Measurements from ENCODE around the gene EIF3K.

- no peak for TF ChIP-seq POLR2AphosphoS5 (IDR thresholded peaks at IDR 0.05; ENCODE audit: low read depth, low read length)
- no peak for TF ChIP-seq SIN3A (IDR thresholded peaks at IDR 0.05; ENCODE audit: borderline replicate concordance, insufficient read depth, low read length)
- TF ChIP-seq TAF1 (IDR thresholded peaks at IDR 0.05; ENCODE audit: borderline replicate concordance, insufficient read depth, low read length), result no peak
- TF ChIP-seq REST (IDR thresholded peaks at IDR 0.05; ENCODE audit: insufficient read depth in 1 of 2, low read depth in 2 of 2, low read length in 2 of 2), result no peak
Observed at GRCh38 chr19:38624822-38625221, 5.8 kb downstream of the EIF3K start.
